ENCODE results near the gene CNTNAP2.

CNTNAP2 gene

DNA sequence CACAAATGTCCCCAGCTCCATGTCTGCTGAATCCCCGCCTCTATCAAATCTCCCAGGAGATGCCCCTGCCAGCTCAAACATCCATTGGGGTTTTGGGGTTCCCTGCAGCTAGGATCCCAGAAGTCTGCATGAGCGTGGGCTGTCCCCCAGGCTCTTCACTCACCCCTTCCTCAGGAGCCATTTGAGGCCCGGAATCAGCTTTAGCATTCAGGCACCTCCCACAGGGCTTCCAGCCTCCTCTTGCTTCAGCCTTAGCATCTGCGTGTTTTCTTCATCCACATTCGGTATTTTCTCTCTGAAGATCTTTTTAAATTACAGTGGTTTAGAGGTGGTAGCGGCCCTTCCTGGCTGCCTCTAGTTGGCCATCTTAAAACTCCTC, 1054.4 kb downstream of the CNTNAP2 start:
- DNase-seq = no peak

DNA sequence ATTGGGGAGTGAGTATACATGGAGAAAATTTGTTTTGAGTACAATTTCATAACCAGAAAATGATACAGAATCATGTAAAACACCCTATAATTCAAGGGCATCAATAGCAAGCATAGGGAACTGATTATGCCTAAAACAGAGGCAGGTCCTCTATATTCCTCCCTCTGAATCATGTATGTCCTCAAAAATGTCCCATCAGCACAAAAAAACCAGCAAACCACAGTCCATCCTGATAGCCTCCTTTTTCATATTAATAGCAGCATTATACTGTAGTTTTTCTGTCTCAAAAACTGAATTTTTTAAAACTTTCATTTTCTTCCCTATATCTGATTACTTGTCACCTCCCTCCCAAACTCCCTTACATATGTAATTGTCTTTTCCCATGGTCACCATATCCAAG, 1057.3 kb downstream of the CNTNAP2 start:
- DNase-seq = no peak

DNA sequence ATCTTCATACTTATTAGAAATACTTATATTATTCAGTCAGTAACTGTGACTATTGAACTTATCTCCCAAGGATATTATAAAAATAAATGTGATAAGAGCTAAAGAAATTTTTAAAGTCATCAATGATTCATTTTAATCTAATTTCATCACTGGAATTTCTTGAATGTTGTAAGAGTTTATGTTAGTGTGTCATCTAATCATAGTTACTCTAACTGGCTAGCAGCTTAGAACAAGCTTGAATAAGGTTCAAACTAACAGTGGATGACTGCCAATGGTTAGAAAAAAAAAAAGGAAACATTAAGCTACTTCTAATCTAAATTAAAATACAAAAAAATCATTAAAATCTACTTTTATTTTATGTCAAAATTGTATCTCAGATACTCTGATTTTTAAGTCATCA, 1066.3 kb downstream of the CNTNAP2 start:
- peak; percentile 61 for DNase-seq

DNA sequence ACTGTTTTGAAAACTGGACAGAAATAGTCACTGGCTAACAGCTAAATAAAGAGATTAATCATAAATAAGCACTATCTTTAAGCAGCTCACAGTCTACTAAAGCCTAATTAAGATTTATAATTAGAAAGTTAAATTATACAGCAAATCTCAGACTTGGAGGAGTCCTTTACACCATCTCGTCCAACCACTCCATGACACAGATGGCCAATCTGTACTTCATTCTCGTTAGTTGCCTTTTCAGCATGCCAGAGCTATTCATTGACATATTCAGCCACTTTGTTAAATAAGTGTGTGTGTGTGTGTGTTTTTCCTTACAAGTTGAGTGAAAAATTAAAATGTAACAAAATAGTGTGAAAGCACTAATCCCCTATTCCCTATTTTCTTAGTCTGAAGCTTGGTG, 1066.7 kb downstream of the CNTNAP2 start:
- DNase-seq = no peak

DNA sequence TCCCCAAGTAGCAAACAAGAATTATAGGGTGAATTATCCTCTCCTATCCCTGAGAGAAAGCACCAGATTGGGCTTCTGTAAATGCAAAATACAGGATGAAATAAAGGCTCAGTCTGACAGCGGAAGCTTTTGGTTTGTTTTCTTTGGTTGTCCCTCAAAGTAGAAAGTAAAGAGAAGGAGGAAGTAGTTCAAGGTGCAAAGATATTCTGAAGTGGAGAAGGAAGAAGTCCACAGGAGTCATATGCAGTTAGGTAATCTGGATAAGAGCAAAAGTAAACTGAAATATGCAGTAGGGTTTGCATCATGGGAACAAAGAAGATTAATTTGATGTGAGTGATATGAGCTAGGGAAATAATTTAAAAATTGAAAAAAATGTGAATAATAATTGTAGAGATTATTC, 1071.9 kb downstream of the CNTNAP2 start:
- no peak for DNase-seq

DNA sequence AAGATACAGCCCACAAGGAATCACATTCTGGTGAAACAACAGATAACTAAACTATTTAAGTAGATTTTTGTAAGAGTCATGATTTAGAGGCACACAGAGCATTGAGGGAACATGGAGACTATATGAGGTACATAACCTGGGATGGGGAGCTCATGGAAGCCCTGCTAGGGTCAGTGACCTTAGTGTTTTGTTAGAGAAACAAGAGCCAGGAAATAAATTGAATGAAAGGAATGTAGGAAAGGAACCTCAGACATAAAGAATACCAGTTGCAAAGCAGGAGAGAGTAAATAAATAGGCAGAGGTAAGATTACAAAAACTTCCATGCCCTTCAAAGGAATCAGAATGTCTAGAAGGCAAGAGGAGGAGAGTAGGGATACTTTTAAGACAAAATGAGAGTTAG, 1076.9 kb downstream of the CNTNAP2 start:
- DNase-seq = no peak

DNA sequence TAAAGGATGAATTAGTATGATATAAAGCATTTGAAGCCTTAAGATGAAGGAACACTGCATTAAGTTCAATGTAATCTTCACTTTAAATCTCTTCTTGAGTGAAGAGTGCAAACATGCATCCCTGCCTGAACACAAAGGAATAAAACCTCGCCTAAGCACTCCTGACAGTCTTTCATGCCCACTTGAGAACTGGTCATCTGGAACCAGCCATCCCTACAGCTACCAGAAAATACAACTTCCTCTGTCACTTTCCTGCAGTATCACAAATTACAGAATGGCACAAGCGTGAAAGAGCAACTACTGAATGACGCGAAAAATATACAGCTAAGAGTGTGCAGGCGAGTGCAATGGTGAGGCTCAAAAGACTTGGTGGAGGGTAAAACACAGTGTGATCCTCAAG, 1079.9 kb downstream of the CNTNAP2 start:
- DNase-seq = no peak

DNA sequence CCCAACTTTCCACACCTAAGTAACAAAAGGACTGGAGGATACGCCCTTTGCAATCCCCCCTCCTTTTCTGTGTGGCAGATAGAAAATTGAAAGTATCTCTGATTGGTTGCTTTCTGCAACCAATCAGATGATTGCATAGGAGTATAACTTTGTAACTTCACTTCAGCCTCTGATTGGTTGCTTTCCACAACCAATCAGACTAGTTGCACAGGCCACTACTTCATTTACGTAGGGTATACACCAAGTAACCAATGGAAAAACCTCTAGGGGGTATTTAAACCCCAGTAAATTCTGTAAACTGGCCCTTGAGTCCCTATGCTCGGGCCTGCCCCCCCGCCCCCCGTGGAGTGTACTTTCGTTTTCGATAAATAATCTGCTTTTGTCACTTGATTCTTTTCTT, 1080.4 kb downstream of the CNTNAP2 start:
- no peak for DNase-seq

DNA sequence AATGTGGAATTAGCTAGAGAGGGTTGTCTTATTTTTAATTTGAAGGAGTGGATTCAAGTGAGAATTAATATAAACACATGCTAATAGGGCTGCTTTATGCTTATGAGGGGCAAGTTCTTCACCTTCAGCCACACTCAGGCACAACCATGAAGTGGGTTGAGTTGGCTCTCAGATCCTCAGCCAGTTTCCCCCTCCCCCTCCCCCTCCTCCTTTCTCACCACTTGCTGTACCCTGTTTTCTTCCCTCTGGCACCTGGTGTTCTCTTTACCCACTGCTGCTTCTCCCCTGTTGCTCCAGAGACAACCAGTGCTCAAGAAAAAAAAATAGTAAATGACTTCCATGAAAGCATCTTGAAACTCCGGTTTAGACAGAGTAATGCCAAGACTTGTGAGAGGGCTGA, 1083.3 kb downstream of the CNTNAP2 start:
- DNase-seq = no peak

DNA sequence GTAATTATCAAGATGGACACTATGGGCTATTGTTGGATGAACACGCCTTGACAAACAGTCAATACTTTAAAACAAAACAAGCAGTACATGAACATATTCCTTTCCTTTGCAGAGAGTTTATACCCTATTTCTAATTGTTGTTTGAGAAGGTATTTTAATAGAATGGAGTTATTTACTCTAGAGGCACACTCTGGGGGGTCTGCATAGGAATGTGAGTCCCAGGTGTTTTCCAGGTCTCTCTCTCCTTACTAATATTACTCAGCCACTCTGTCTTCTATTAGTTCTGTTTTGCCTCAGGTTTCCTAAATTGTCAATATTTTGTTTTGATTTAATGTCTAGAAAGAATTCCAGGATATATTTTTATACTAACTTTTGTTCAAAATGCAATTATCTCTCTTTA, 1091.4 kb downstream of the CNTNAP2 start:
- DNase-seq = no peak

DNA sequence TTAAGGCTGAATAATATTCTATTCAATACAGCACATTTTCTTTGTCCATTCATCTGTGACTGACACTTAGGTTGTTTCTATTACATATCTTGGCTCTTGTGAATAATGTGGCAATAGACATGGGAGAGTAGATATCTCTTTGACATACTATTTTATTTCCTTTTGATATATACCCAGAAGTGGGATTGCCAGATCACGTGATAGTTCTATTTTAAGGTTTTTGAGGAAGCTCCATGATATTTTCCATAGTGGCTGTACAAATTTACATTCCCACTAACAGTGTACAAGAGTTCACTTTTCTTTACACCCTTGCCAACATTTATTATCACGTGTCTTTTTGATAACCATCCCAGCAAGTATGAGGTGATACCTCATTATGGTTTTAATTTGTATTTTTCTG, 1114.7 kb downstream of the CNTNAP2 start:
- no peak for DNase-seq

DNA sequence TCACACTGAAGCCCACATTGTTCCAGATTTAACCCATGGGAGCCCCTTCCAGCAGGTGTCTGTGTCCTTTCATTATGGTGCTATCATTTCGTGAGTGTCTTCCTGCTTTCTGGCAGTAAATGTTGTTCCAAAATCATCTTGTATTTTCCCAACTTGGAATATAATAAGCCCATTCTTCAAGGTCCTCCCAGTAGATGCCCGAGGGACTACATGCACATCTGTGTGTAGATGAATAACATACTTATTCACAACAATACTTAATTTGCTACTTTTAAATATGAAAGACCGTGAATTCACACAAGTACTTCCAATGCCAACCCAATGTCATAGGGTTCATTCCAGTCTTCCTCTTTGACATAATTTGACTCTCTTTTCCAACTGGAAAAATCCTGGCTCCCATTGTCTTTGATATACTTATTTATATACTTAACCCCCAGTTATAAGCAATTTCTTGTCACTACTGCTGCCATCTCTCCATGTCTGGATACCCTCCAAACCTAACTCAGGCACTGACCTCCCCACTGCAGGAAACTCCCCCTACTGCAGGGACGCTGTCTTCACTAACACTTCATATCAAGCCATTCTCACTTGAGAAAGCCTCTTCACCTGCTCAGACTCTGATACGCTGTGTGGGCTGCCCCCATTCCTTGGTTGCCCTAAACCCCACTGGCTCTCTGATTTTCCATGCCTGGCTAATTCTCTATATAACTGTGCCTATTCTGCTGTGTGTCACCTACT, 1119.2 kb downstream of the CNTNAP2 start:
- no peak for DNase-seq

DNA sequence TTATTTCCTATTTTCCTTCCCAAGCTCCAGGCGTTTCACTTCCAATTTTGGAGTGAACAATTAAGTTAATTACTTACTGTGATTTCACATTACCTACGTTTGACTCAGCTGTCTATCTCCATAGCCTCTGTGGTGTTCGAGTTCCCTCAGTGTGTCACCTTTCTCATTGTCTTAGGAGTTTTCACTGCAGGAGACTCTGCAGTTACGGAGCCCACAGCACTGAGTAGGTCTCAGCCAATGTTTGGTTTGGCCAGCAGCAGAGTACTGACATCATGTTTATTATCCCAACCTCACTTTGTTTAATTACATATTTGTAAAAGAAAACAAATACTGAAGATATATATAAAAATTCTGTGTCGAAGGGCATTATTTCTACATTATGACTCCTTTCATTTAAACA, 1123.9 kb downstream of the CNTNAP2 start:
- DNase-seq = no peak

DNA sequence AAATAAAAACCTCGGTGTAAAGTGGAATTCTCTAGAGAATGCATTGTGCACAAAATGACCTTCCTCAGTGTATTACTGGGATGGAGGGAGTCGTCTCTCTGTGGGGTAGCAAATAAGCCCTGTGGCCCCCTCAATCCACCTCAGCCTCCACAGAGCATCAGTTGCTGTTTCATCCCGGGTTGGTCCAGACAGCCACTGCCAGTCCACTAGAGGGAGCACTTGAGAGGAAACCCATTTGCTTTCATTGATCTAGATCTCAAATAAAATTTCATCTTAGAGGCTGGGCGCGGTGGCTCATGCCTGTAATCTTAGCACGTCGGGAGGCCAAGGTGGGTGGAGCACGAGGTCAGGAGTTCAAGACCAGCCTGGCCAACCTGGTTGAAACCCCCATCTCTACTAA, 1128.7 kb downstream of the CNTNAP2 start:
- DNase-seq = peak; percentile 47

DNA sequence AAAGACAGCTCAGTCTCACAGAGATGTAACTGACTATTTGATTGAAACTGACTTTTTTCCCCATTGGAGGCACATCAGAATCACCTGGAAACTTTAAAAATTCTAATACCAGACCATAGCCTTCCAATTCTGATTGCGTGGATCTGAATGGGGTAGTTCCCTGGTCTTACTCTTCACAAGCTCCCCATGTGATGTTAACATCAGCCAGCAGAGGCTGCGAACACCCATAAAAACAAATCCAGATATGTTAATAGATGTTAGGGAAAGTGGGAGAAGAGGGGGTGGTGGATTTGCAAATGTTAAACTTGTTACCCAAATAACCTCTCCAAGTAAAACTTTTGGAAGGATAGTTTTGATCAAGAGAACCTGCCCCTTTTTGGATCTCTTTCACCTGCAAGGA, 1133.4 kb downstream of the CNTNAP2 start:
- no peak for DNase-seq

DNA sequence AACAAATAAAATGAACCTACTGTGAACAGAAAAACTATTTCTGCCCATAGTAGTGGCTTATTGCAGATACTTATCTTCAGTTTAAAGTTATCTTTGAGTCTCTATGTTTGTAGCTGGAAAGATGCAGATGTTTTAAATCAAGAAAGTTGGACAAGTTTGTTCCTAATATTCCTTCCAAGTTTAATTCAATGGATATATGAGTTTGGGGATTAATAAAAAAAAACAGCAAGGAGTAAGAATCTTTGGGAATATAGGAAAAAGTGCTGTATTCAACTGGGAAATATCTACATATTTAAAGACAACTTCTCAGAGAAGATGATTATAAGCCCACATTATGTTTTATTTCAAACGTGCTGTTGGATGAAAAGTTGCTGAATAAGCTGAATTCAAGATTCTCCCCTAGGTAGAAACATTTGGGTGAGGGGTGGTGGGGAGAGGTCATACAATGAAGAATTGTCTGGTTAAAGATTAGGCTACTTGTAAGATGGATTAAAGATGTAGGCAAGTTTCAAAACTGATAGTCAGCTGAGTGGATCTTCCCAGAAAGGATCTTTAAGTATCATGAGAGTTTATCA, 1135.2 kb downstream of the CNTNAP2 start:
- DNase-seq = no peak

DNA sequence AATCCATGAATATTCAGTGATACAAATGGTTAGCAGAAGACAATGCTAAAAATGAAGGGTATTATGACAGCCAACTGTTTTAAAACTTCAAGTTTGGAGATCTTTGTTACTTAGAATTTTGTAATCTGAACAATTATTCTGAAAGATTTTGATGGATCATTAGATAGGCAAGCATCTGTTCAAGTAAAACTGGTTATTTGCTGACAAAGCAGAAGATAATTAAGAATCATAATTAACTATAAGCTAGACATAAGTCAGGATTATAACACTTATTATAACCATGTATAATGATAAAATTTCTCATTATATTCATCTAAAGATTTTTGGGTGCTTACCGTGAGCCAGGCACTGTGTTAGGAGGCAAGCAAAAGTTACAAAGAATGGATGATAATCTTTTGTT, 1145.1 kb downstream of the CNTNAP2 start:
- DNase-seq = no peak

DNA sequence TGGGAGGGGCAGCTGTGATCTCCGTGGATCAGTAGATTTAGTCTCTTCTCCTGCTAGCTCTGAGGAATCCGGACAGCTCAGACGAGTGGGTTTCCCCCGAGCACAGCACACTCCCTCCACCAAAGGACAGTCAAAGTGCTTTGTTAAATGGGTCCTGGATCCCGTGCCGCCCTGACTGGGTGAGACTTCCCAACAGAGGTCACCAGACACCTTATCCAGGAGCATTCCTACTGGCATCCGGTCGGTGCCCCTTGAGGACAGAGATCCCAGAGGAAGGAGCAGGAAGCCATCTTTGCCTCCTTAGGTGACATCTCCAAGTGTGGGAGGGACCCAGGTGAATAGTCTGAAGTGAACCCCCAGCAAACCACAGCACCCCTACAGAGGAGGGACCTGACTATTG, 1148.9 kb downstream of the CNTNAP2 start:
- DNase-seq = no peak

DNA sequence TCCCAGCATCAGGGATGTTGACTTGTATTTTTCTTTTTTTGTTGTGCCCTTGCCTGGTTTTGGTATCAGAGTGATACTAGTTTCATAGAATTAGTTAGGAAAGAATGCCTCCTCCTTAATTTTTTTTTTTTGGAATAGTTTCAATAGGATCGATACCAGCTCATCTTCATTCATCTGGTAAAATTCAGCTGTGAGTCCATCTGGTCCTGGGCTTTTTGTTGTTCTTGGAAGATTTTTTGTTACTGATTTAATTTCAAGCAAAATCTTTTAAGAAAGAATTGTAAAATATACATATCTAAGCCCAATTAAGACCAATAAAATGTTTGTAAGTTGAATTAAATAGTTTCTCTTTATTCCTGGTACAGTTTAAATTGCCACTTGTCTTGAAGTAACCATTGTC, 1159.5 kb downstream of the CNTNAP2 start:
- no peak for DNase-seq

DNA sequence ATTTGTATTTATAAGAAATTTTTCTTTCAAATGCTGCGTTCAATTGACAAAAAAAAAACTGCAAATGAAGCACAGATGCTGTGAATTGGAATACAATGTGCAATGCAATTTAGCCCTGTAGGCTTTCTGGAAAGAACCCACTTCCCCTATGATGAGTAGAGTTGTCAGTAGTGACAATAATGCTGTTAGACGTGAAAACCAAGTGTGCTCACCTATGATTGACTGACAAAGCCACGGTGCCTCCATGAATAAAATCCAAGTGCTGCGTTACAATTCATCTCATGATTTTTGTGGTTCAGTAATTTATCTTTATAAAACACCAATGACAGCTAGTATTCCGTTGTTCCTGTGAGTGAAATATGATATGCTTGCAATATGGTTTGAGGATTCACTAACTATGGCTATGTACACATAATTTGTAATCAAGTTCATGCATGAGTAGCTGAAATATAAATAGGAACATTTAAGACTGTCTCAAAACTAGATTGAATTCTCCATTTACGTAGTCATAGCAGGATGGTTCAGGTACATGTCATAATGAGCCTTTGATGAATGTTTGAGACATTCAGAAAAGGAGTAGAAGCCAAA, 1160.3 kb downstream of the CNTNAP2 start:
- peak; percentile 25 for DNase-seq

DNA sequence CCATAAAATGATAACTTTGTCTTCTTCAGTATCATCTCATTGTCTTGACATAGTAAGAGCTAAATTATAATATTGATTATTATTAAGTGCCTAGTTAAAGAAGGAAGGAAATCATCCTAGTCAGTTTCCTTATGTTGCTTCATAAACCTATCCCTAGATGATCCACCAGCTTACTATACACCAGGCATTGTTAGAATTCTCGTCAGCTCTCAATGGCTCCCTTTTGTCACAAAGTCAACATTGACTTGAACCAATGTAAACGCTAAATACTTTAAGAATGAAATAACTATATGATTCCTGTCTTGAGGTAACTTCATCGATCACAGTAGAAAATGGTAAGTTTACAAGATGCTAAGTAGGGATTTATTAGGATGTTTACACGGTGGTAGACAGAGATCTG, 1162.9 kb downstream of the CNTNAP2 start:
- no peak for DNase-seq

DNA sequence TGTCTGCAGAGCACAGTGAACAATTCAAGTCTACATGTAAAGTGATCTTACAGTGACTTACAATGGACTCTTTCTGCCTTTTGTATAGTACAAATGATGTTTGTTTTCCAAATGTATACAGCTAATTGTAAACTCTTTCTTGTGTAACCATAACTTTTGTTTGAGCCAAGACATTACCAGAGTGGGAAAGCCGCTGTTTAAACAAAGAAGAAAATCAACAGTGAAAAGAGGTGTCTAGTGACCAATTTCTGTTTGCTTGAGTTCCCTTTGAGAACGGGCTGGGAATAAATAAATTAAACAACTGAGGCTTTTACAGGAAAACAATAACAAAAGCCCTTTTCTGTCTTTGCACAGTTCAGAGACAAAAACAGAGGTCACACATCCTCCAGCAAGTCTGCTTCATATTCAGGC, 1163.4 kb downstream of the CNTNAP2 start:
- DNase-seq = no peak

DNA sequence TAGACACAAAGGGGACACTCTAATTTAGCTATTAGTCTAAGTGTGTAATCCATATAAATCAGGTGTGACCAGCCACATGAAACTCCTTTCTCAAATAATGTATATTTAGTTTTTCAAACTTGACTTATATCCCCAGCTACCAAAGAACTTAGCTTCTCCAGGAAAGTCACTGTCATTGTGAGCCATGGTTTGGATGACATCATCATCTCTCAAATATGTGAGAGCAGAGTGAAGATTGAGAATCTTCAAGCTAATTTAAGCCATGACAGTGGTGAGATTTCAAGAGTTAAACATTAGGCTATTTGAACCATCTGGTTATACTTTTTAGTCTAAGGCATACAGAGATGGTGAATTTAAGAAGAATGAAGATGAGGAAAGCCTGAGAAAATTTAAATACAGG, 1165.6 kb downstream of the CNTNAP2 start:
- no peak for DNase-seq

DNA sequence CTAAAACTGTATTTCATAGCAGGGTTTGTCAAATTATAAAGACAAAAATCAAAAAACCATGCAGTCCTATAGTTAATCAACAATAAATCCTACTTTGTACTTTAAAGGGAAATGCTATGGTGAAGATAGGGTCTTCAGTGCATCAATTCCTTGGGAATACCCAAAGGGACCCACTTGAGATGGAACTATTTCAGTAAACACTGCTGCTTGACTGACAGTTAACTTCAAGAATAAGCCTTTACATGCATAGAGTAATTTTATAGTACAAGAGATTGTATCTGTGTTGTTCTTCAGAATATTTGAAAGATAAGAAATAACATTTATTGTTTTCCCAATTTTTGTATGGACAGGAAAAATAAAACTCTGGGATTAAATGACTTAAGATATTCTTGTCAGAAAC, 1179.6 kb downstream of the CNTNAP2 start:
- DNase-seq = no peak

DNA sequence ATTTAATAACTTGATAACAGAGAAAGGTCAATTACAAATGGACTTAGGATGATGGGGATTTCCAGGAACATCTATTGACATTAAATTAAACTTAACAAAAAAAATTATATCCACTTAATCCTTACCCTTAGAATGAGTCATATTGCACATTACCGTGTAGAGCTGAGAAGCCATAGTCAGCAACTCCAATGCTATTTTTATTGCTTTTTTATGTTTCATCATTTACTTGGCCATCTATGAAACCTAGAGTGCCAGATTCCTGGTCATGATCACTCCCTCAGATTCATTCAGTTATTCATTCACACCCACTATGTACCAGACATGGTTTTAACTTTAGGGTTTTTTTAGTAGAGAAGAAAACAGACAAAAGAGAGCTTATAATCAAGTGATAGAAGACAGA, 1180.4 kb downstream of the CNTNAP2 start:
- DNase-seq = peak; percentile 56

Data from fibroblast of skin of right biceps (primary cell).